Naive thymus-derived CD8-positive, alpha-beta T cell (primary cell): Measurements from ENCODE around the gene SLC25A26. TPM values are rescaled to one million over a fixed set of nuclear protein-coding genes. Genes with fewer than 3 reads are reported as not detected.

Source experiments
- ATAC-seq, 2 donors: fragments of 150-1000 bp; cut with Tn5 transposase in 1 of 2; sonication (Bioruptor Pico), chemical (Tn5 transposase) in 1 of 2; 1 replicate in 1 of 2; 2 replicates in 1 of 2; pipeline ENCODE4 v1.10.0; 2021; ENCODE audit warnings: mild to moderate bottlenecking in 2 of 2, moderate library complexity in 2 of 2
- POLR2A ChIA-PET: fragments of 350-600 bp; sonication (Branson Sonifier 250); formaldehyde crosslinking; loops from one replicate; lab custom pipeline; 2021; ENCODE audit warnings: antibody characterized with exemption; lab: Charles Lee
- DNase-seq, 10 donors: peaks; one replicate each; pipeline versions ENCODE4 v3.0.0 to v3.0.0-alpha.2; 2020 to 2022
- H3K27ac Mint-ChIP-seq, 10 donors: one replicate each; pipeline ENCODE4 v1.8.0; 2020 to 2022; ENCODE audit warnings: mild to moderate bottlenecking in 10 of 10, mixed read lengths in 10 of 10, moderate library complexity in 4 of 10, inconsistent platforms in 1 of 10
- H3K27me3 Mint-ChIP-seq, 5 donors: one replicate each; pipeline ENCODE4 v1.8.0; 2021 to 2022; ENCODE audit warnings: mixed read lengths in 5 of 5
- H3K36me3 Mint-ChIP-seq, 3 donors: one replicate each; pipeline ENCODE4 v1.8.0; 2020 to 2022; ENCODE audit warnings: mixed read lengths in 3 of 3, mild to moderate bottlenecking in 2 of 3, inconsistent platforms in 1 of 3
- H3K4me1 Mint-ChIP-seq, 4 donors: one replicate each; pipeline ENCODE4 v1.8.0; 2021 to 2022; ENCODE audit warnings: mixed read lengths in 4 of 4
- H3K4me3 Mint-ChIP-seq, 10 donors: one replicate each; pipeline ENCODE4 v1.8.0; 2020 to 2022; ENCODE audit warnings: mild to moderate bottlenecking in 10 of 10, mixed read lengths in 10 of 10, moderate library complexity in 6 of 10, inconsistent platforms in 1 of 10
- H3K9me3 Mint-ChIP-seq, 9 donors: one replicate each; pipeline ENCODE4 v1.8.0; 2020 to 2022; ENCODE audit warnings: mixed read lengths in 9 of 9, mild to moderate bottlenecking in 3 of 9, inconsistent platforms in 1 of 9, moderate library complexity in 1 of 9
- polyA plus RNA-seq, 3 donors: library from polyadenylated mRNA; unstranded; fragments of 300-500 nt; fragmentation: Illumina TruSeq; gene quantifications; one replicate each; pipeline ENCODE4 v1.2.3, GENCODE V29; 2021
- total RNA-seq, 8 experiments: library from RNA in 2 of 8; stranded (reverse) in 2 of 8; gene quantifications; one replicate each; pipeline ENCODE4 v1.2.3 and lab custom pipeline; 2021 to 2026

SLC25A26 gene
- total and polyA plus RNA-seq, 5 experiments from 2014 or later = 19.0 to 62.5 (median 49.3) TPM

GRCh38 chr3:66394019-66394752 lies 173.4 kb downstream of the SLC25A26 start:
- DNase-seq = peak in 7 of 10 donors; percentile 21 to 78 (median 58)
- peaks cover 16 to 59% (median 36%) of the 10 kb centered on the region in 4 donors for H3K4me1 Mint-ChIP-seq

GRCh38 chr3:66394753-66395249 lies 174.0 kb downstream of the SLC25A26 start:
- H3K4me1 Mint-ChIP-seq = peaks cover 16 to 53% (median 35%) of the 10 kb centered on the region in 4 donors
- peak overlapping the region in 9 of 10 donors; percentile 34 to 98 (median 92) for H3K27ac Mint-ChIP-seq
- H3K4me3 Mint-ChIP-seq = peak overlapping the region in 9 of 10 donors; percentile 39 to 91 (median 83)
- H3K27me3 Mint-ChIP-seq = no peaks in the 10 kb centered on the region
- ATAC-seq (no peak), DNase-seq (no peak)
- peaks cover 0 to 41% (median 2%) of the 10 kb centered on the region in 9 donors for H3K9me3 Mint-ChIP-seq
- POLR2A ChIA-PET = no interaction called here
- H3K36me3 Mint-ChIP-seq = peaks cover 10 to 29% (median 20%) of the 10 kb centered on the region in 3 donors

More at GRCh38 chr3:66394019-66394752, 173.4 kb downstream of the SLC25A26 start:
- Mint-ChIP-seq H3K9me3 (peaks cover 0 to 47% (median 2%) of the 10 kb centered on the region in 9 donors), H3K27ac (peak overlapping the region; percentile 89 to 98 (median 94)), H3K36me3 (peaks cover 10 to 30% (median 21%) of the 10 kb centered on the region in 3 donors), H3K27me3 (no peaks in the 10 kb centered on the region), H3K4me3 (peak overlapping the region; percentile 79 to 91 (median 89))
- POLR2A ChIA-PET = interaction anchor here (0.7 to 1.0 kb wide), 2 partner anchors 92 to 603 kb away, joined by 3 read pairs; no protein-coding TSS in a partner anchor
- peak; percentile 95 to 97 for ATAC-seq

- H3K27ac Mint-ChIP-seq = peak overlapping the region in 2 of 10 donors; percentile 40 to 69
- peaks cover 16 to 45% (median 33%) of the 10 kb centered on the region in 4 donors for H3K4me1 Mint-ChIP-seq
- peaks cover 0 to 33% (median 2%) of the 10 kb centered on the region in 9 donors for H3K9me3 Mint-ChIP-seq
- H3K27me3 Mint-ChIP-seq = no peaks in the 10 kb centered on the region
- POLR2A ChIA-PET = no interaction called here
- ATAC-seq = no peak
- H3K4me3 Mint-ChIP-seq = no peak overlapping the region
- DNase-seq = no peak
- H3K36me3 Mint-ChIP-seq = peaks cover 10 to 29% (median 20%) of the 10 kb centered on the region in 3 donors
Observed at GRCh38 chr3:66395635-66396034, 174.8 kb downstream of the SLC25A26 start.

GRCh38 chr3:66396161-66396760 lies 175.5 kb downstream of the SLC25A26 start:
- POLR2A ChIA-PET = no interaction called here
- Mint-ChIP-seq H3K27me3 (no peaks in the 10 kb centered on the region), H3K4me1 (peaks cover 16 to 38% (median 31%) of the 10 kb centered on the region in 4 donors), H3K36me3 (peaks cover 10 to 29% (median 15%) of the 10 kb centered on the region in 3 donors), H3K4me3 (no peak overlapping the region), H3K27ac (peak overlapping the region in 3 of 10 donors; percentile 8 to 49 (median 25)), H3K9me3 (peaks cover 0 to 27% (median 2%) of the 10 kb centered on the region in 9 donors)
- ATAC-seq (no peak), DNase-seq (no peak)

DNA sequence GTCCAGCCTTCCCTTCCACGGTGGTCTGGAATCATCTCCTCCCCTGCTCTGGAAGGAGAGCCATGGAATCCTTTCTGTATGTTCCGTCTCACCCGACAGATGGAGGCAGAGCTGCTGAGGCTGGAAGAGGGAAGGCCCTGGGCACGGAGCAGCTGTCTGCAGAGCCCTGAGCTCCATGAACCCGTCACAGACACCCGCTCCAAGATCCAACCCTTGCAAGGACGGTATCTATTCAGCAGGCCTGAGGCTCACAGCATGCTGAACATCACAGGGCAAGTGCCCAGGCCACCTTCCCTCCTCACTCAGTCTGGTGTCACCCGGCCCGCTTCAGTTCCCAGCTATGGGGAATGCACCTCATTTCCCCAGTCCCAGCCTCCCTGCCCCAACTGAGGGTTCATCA lies 176.1 kb downstream of the SLC25A26 start:
- POLR2A ChIA-PET = no interaction called here
- peak overlapping the region in 3 of 10 donors; percentile 11 to 25 (median 14) for H3K27ac Mint-ChIP-seq

GRCh38 chr3:66397745-66398144 lies 176.9 kb downstream of the SLC25A26 start:
- H3K4me3 Mint-ChIP-seq = no peak overlapping the region
- H3K4me1 Mint-ChIP-seq = peaks cover 13 to 25% (median 20%) of the 10 kb centered on the region in 4 donors
- DNase-seq (no peak), ATAC-seq (no peak)
- no peak overlapping the region for H3K27ac Mint-ChIP-seq
- H3K27me3 Mint-ChIP-seq = no peaks in the 10 kb centered on the region
- peaks cover 5 to 26% (median 5%) of the 10 kb centered on the region in 3 donors for H3K36me3 Mint-ChIP-seq
- POLR2A ChIA-PET = no interaction called here
- peaks cover 0 to 15% (median under 1%) of the 10 kb centered on the region in 9 donors for H3K9me3 Mint-ChIP-seq

More for the DNA sequence above, 176.1 kb downstream of the SLC25A26 start:
- no peaks in the 10 kb centered on the region for H3K27me3 Mint-ChIP-seq
- no peak for ATAC-seq
- peaks cover 0 to 24% (median 2%) of the 10 kb centered on the region in 9 donors for H3K9me3 Mint-ChIP-seq
- DNase-seq = no peak
- no peak overlapping the region for H3K4me3 Mint-ChIP-seq
- H3K36me3 Mint-ChIP-seq = peaks cover 8 to 29% (median 12%) of the 10 kb centered on the region in 3 donors
- H3K4me1 Mint-ChIP-seq = peaks cover 16 to 33% (median 28%) of the 10 kb centered on the region in 4 donors

GRCh38 chr3:66398228-66399025 lies 177.6 kb downstream of the SLC25A26 start:
- no peaks in the 10 kb centered on the region for H3K27me3 Mint-ChIP-seq
- no peak for ATAC-seq
- peaks cover 5 to 24% (median 5%) of the 10 kb centered on the region in 3 donors for H3K36me3 Mint-ChIP-seq
- peaks cover 13 to 18% (median 14%) of the 10 kb centered on the region in 4 donors for H3K4me1 Mint-ChIP-seq
- peaks cover 0 to 8% (median 0%) of the 10 kb centered on the region in 9 donors for H3K9me3 Mint-ChIP-seq
- H3K27ac Mint-ChIP-seq = peak overlapping the region in 2 of 10 donors; percentile 32 to 74
- H3K4me3 Mint-ChIP-seq = no peak overlapping the region
- no peak for DNase-seq
- POLR2A ChIA-PET = no interaction called here

DNA sequence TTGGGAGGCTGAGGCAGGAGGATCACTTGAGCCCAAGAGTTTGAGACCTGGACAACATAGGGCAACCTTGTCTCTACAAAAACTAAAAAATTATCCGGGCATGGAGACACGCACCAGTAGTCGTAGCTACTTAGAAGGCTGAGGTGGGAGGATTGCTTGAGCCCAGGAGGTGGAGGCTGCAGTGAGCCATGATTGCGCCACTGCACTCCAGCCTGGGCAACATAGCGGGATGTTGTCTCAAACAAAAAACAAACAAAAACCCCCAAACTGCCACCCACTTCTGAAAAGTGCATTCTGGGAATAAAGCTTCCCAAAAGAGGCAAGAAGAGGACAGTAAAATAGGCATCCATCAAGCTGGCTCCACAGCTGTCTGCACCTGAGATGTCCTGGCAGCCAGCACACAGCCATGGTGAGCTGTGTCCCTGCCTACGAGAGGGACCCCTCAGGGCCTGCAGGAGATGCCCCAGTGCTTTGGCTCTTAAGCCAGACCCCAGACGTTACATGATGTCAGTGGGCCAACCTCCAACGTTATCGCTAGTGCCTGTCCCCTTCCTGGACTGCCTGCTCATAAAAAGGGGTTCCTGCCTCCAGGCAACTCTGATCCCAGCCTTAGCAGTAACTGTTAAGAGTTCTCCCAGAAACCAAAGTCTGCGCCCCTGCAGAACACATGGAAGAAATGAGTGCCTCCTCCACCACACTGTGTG lies 178.9 kb downstream of the SLC25A26 start:
- Mint-ChIP-seq H3K27me3 (peaks cover 0 to under 1% (median 0%) of the 10 kb centered on the region in 5 donors), H3K4me3 (no peak overlapping the region), H3K9me3 (peaks cover 0 to 2% (median 0%) of the 10 kb centered on the region in 9 donors), H3K27ac (peak overlapping the region in 1 of 10 donors; percentile 44), H3K36me3 (peaks cover 5 to 28% (median 5%) of the 10 kb centered on the region in 3 donors), H3K4me1 (peaks cover 1 to 5% (median 2%) of the 10 kb centered on the region in 4 donors)
- no peak for DNase-seq
- no peak for ATAC-seq
- POLR2A ChIA-PET = no interaction called here

DNA sequence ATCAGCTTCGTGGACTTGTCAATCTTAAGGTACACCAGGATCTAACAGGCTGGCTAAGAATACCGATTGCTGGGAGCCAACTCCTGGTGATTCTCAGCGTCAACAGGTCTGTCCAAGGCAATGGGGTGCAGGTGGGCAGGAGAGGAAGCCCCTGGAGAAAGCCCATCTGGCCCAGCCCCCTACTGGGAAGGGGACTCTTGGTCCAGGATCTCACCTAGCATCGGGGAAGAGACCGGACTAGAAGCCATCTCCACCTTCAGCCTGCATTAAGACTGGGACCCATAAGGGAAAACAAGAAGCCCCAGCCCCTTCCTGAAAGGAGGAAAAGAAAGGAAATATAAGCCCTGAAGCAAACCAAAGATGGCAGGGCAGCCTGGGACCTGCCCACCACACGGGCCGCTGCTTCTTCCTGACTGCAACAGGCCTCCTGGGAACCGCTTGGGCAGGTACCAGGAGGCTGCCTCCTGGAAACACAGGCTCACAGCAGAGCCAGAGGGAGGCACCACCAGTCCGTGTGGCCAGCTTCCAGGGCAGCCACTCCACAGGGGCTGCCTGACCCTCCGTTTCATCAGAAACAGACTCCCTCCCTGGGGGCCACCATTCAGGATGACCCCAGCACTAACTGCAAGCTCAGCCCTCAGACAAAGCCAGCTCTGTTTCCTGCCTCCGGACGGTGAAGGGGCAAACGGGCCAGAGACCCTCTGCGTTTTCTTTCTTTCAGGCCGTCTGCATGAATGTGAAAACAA lies 179.8 kb downstream of the SLC25A26 start:
- peaks cover 0 to 2% (median 0%) of the 10 kb centered on the region in 9 donors for H3K9me3 Mint-ChIP-seq
- peaks cover 0 to 33% (median 5%) of the 10 kb centered on the region in 3 donors for H3K36me3 Mint-ChIP-seq
- ATAC-seq = no peak
- H3K27me3 Mint-ChIP-seq = peaks cover 0 to 2% (median 0%) of the 10 kb centered on the region in 5 donors
- peaks cover 0 to 2% (median 0%) of the 10 kb centered on the region in 4 donors for H3K4me1 Mint-ChIP-seq
- DNase-seq = no peak
- H3K4me3 Mint-ChIP-seq = no peak overlapping the region
- POLR2A ChIA-PET = no interaction called here
- peak overlapping the region in 1 of 10 donors; percentile 60 for H3K27ac Mint-ChIP-seq

GRCh38 chr3:66401157-66401550 lies 180.4 kb downstream of the SLC25A26 start:
- ATAC-seq = no peak
- POLR2A ChIA-PET = no interaction called here
- H3K9me3 Mint-ChIP-seq = peaks cover 0 to 2% (median 0%) of the 10 kb centered on the region in 9 donors
- H3K27me3 Mint-ChIP-seq = peaks cover 0 to 2% (median 0%) of the 10 kb centered on the region in 5 donors
- peak overlapping the region in 1 of 10 donors; percentile 60 for H3K27ac Mint-ChIP-seq
- H3K36me3 Mint-ChIP-seq = peaks cover 0 to 33% (median 4%) of the 10 kb centered on the region in 3 donors
- H3K4me1 Mint-ChIP-seq = peaks cover 0 to 2% (median 0%) of the 10 kb centered on the region in 4 donors
- no peak for DNase-seq
- H3K4me3 Mint-ChIP-seq = no peak overlapping the region
